GM12874 (cell line): ENCODE data around the gene MYH14.

Experiments used
- CTCF ChIP-seq: IDR thresholded peaks from 2 replicates; pipeline ENCODE4 v1.5.1; 2011; ENCODE audit warnings: low read depth, mild to moderate bottlenecking, control low read depth, low read length, moderate library complexity; ENCODE audit not compliant: insufficient read depth

MYH14 gene

GRCh38 chr19:50178859-50179537 is 24.4 kb upstream of the MYH14 start:
- no peak for TF ChIP-seq CTCF

- TF ChIP-seq CTCF: no peak
Observed at GRCh38 chr19:50181121-50181520, 22.3 kb upstream of the MYH14 start.

GRCh38 chr19:50184196-50184595 is 19.2 kb upstream of the MYH14 start:
- TF ChIP-seq CTCF: no peak

- no peak for TF ChIP-seq CTCF
Observed at GRCh38 chr19:50187937-50188336, 15.5 kb upstream of the MYH14 start.

- TF ChIP-seq CTCF: no peak
Observed at GRCh38 chr19:50189331-50189730, 14.1 kb upstream of the MYH14 start.

- TF ChIP-seq CTCF: no peak
Observed at GRCh38 chr19:50190439-50190891, 13.0 kb upstream of the MYH14 start.

GRCh38 chr19:50191216-50191615 is 12.2 kb upstream of the MYH14 start:
- no peak for TF ChIP-seq CTCF
